GM21367 (cell line): ENCODE results near the gene ENO1.
"Not testable (repeated sequence)": the region's sequence is repeated elsewhere in the genome, so short reads cannot be mapped to it uniquely, and the experiment has no call there.

Source experiments
- ATAC-seq: cut with Tn5 transposase; IDR thresholded peaks from one replicate; pipeline ENCODE4 v1.9.1; 2021; ENCODE audit not compliant: unreplicated experiment

The ENO1 gene

DNA sequence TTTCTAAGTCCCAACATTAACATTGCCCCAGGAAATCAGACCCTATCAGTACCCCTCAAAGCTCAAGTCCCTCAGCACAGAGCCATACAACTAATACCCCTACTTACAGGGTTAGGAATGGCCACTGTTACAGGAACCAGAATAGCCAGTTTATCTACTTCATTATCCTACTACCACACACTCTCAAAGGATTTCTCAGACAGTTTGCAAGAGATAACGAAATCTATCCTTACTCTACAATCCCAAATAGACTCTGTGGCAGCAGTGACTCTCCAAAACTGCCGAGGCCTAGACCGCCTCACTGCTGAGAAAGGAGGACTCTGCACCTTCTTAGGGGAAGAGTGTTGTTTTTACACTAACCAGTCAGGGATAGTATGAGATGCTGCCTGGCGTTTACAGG lies 19.0 kb upstream of the ENO1 start:
- ATAC-seq = not testable (repeated sequence)

DNA sequence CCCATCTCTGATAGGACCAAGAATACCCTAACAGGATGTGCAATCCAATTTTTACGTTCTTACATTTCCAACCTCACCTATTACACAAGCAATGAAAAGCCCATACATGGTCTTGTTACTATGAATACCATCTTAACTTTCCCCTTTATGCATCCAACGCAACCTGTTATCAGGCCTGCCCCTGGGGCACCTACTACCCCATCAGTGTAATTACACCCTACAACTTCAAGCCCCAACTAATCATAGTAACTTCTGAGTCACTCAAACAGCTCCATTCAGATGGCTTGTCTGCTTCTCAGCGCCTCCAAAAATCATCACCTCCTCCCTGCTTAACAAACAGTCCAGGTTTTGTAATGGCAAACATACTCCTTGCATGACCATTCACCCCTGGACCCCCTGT lies 18.3 kb upstream of the ENO1 start:
- ATAC-seq = not testable (repeated sequence)

DNA sequence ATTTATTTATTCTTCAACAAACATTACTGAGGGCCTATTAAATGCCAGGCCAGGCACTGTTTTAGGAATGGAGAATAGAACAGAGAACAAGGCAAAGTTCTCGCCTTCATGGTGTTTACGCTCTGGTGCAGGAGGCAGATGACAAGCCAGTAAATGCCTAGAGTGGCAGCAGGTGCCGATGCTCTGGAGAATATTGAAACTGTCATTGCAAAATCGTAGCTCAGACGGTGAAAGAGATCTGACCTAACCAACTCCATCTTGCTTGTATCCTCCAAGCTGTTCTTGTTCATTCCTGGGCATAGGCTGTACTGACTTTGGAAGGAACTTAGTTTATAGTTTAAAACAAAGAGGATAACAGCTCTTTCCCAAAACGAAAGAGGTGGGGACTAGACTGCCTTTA lies 13.5 kb upstream of the ENO1 start:
- no peak for ATAC-seq

DNA sequence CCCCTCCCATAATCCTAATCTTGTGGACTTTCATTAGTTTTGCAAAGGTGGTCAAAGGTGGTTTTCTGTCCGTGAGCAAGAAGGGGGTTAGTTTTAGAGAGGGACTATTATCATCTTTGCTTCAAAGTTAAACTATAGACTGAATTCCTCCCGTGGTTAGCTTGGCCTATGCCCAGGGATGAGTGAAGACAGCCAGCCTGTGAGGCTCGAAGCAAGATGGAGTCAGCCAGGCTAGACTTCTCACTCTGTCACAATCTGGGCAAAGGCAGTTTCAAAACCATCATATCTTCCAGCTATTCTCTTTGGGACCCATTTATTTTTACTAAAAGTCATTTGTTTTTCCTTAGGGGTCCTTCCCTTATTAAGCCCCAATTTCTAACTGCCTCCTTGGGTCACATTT lies 12.9 kb upstream of the ENO1 start:
- no peak for ATAC-seq

DNA sequence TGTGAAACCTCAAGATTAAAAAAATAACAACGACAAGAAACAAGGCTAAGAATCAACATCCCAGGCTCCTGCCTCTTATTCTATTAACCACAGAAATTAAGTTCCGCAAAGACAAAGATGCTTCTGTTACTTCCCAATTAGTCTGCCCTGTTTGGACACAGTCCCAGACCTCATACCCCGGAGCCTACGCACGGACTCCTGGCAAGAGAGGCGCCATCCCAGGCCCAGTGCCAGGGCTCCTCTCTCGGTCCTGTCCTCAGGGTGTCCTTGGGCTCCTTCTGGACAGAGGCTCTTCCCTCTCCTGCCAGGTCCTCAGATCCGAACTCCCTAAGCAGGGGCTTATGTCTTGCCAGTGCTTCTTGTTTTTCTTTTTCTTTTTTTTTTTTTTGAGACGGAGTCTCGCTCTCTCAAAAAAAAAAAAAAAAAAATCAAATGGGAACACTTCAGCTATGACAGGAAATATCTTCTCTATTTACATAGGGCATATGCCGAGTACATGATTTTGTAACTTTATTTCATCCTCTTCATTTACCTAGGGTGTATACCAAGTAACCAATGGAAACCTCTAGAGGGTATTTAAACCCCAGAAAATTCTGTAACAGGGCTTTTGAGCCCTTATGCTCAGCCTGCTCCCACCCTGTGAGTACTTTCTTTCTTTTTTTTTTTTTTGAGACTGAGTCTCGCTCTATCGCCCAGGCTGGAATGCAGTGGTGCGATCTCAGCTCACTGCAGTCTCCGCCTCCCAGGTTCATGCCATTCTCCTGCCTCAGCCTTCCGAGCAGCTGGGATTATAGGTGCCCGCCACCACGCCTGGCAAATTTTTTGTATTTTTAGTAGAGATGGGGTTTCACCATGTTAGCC lies 11.7 kb upstream of the ENO1 start:
- ATAC-seq = no peak

DNA sequence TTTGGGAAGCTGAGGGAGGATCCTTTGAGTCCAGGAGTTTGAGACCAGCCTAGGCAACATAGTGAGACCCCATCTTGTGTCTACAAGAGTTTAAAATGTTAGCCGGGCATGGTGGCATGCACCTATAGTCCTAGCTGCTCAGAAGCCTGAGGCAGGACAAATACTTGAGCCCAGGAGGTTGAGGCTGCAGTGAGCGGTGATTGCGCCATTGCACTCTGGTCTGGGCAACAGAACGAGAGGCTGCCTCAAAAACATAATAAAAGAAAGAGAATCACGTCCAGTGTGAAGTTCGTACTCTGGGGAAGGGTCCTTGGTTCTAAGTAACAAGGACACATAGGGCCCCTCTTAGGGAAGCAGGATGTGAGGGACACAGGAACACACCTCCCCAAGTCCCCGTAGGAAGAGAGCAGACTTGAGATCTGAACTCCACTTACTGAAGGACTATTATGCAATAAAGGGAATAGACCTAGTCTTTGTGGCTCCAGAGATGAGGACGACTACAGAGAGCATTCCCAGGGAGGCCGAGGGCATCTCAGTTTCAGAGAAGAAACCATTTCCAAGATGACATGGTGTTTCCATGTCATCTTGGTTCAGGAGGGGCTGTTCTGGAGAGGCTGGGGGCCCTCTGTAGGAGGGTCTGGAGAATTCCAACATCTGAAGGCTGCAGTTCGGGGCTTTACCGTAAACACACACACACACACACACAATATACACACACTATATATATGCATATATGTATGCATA lies 10.8 kb upstream of the ENO1 start:
- no peak for ATAC-seq

DNA sequence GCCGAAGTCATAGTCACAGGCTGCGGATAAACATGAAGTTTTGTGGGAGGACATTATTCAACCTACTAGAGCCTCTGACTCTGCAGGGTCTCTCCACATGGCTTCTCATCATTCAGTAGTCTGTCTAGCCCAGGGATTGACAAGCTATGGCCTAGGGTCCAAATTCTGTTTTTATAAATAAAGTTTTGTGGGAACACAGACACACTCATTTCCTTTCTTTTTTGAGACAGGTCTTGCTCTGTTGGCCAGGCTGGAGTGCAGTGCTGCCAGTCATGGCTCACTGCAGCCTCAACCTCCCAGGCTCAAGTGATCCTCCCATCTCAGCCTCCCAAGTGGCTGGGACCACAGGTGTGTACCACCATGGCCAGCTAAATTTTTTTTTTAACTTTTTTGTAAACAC lies 8.1 kb upstream of the ENO1 start:
- no peak for ATAC-seq

DNA sequence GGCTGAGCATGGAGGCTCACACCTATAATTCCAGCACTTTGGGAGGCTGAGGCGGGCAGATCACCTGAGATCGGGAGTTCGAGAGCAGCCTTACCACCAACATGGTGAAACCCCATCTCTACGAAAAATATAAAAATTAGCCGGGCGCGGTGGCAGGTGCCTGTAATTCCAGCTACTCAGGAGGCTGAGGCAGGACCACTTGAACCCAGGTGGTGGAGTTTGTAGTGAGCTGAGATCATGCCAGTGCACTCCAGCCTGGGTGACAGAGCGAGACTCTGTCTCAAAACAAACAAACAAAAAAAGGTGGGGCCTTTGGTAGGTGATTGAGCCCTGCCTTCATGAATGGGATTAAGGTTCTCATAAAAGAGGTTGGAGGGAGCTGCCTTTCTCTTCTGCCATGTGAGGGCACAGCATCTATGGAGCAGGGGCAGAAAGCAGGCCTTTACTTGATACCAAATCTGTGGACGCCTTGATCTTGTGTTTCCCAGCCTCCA lies 7.6 kb upstream of the ENO1 start:
- ATAC-seq = not testable (repeated sequence)

DNA sequence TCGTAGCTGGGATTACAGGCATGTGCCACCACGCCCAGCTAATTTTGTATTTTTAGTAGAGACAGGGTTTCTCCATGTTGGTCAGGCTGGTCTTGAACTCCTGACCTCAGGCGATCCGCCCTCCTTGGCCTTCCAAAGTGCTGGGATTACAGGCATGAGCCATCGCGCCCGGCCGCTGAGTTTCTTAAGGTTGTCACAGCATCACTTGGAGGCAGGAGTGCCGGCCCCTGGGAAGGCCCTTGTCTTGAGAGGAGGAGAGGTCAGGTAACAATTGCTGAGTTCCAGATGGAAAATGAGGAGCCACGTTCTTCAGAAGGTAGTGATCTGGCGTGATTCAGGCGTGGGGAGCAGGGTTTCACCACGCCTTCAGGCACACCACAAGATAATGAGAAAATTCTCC lies 5.6 kb upstream of the ENO1 start:
- ATAC-seq = not testable (repeated sequence)

DNA sequence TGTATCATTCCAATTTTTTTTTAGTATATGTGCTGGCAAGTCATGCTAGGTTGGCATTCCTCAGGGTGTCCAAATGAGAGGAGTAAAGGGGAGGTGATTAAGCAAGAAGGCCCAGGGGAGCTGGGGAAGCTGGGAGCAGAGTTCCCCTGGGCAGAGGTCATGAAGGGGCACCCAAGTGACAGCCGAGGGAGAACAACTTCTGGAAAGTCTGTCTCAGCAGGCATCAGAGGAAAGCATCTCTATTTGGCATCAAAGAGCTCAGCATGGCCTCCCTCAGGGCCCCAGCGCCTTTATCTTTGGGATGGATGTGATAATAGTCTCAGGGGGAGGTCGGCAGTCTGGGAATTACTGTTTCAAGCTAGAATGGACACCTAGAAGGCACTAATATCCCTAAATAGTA lies 5.0 kb upstream of the ENO1 start:
- ATAC-seq = no peak

DNA sequence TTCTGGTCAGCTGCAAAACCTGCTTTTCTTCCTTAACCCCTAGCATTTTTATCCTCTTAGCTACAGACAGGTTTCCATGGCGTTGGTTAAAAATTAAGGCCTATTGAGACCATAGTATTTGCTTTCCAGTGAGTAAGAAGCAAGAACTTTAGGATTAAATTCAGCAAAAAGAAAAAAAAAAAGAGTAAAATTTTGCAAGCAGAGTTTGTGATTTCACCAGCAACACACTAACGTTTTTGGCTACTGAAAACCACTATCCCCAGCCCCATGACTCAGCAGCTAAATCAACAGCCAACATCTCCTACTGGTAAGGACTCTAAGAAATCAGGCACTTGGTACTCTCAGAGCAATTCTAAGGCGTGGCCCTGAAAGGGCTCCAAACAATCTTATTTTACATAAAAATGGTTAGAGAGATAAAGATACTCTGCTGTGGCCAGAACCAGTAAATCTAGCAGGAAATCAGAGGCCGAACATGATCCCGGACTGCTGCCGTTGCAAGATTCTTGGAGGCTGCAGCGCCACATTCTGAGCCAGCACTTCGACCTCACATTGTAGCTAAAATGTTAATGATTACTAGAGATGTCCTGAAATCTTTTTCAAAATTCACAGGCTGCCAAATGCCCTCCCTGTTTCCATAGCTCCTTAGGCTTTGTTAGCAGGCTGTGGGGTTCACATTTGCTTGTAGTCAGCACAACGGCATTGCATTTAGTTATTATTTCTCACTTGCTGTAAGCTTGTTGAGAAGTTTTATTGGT lies 1.6 kb upstream of the ENO1 start:
- no peak for ATAC-seq

DNA sequence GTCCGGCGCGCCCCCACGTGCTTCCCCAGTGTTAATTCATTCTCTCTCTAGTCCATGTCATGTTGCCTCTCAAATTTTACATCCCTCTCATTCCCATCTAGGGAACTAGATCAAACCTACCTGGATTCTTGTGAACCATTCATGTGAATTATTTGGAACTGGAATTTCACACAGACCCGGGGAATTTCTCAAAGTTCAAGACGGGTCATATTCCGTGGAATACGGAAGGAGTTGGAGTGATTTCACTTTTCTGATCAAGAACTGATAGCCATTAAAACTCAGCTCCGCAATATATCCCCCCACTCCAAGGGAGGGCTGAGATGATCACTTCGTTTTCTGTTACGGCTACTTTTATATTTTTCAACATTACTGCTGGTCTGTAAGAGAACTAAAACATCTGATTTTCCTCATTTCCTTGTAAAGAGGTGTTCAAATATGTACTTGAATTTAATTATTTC lies 1.0 kb upstream of the ENO1 start:
- no peak for ATAC-seq

DNA sequence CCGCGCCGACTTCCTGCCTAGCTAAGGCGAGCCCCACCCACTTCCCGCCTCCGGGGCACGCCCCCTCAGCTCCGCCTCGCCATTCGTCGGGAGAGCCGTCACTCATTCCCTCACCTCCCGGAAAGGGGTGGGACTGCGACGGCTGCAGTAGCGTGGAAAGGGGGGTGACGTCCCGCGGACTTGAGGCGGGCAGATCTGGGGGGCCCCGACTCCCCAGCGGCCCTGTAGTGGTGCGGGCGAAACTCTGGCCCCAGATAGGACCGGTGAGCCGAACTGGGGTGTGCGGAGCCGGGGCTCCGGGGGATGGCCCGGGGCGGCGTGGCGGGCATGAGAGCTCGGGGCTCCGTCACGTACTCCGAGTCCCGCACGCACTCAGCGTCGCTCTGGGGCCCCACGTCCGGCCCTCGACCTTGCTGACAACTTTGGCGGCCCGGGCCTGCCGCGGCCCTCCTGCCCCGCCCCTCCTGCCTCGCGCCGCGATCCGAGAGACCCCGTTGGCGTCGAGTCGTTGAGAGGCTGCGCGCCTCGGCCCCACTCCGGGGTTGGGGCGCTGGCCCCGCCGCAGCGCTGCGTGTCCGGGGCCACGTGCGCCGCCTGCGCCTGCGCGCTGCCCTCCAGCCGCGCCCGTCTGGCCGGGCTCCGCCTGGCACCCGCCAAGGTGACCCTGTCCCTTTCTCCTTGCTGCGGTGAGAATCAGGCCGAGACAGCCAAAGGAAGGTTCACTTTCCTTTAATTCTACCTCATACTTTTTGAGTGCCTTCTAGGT lies 395 bp upstream of the ENO1 start:
- peak; percentile 74 for ATAC-seq

DNA sequence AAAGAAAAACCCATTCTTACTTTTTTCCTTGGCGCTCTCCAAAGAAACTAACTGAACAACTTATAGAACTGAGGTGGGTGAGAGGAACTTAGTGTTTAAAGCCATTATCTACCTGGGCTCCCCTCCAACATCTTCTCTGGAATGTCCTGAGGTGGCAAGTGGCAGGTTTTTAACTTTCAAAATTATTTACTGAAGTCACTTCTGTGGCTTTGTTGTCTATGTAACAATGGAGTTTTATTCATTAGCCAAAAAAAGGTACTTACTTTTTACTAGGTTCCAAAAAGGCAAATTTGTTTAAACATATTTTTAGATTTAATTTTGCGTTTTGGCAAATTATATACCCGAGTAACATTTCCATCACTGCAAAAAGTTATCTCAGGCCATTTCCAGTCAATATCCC lies 2.4 kb downstream of the ENO1 start:
- no peak for ATAC-seq

DNA sequence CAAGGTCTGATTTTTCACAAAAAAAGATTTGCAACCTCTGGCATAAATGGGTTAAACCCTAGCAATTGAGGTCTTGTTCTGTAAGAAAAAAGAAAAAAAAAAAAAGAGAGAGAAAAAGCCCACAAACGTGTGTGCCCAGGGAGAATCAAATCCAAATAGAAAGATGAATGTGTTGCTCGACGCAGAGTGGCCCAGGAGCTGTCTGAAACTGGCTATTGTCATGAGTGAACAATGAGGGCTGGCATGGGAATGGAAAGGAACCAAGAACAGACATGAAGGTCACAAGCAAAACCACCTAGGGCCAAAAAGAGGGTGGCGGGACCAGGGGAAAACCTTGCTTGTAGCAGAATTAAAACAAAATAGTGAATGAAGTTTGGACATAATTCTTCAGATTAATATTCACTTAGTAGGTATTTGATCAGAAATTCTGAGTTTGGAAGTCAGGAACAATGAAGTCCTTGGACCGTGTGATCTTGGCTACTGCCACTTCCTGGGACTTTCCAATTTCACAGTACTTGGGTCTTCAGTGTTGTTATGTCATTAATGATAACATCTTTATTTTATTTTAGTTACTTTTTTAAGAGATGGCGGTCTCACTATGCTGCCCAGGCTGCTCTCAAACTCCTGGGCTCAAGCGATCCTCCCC lies 3.1 kb downstream of the ENO1 start:
- no peak for ATAC-seq

DNA sequence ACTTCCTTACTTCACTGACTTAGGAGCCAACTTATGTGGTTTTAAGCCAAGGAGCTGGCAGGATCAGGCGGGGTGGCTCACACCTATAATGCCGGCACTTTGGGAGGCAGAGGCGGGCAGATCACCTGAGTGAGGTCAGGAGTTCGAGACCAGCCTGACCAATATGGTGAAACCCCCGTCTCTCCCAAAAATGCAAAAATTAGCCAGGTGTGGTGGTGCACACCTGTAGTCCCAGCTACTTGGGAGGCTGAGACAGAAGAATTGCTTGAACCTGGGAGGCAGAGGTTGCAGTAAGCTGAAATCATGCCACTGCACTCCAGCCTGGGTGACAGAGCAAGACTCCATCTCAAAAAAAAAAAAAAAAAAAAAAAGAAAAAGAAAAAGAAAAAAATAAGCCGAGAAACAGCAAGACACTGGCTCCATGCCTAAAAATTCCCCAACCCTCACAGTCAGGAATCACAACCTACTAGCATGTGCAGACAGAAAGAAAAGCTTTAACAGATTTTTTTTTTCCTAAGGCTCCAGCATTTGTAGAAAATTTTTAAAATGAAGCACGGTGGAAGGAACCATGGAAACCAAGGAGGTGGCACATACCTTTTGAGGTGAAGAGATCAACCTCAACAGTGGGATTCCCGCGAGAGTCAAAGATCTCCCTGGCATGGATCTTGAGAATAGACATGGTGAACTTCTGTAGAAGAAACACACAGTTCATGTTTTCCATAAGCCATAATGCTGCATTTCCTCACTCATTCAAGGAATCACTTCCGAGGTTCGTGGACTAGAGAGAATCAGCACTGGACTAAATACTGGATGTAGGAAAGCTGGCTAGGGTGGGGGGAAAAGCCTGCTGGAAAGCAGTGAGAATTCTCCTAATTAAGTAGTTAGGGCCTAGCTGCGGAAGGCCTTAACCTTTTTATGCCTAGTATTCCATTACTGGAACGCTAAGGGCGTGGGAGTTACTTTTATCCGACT lies 4.0 kb downstream of the ENO1 start:
- no peak for ATAC-seq

DNA sequence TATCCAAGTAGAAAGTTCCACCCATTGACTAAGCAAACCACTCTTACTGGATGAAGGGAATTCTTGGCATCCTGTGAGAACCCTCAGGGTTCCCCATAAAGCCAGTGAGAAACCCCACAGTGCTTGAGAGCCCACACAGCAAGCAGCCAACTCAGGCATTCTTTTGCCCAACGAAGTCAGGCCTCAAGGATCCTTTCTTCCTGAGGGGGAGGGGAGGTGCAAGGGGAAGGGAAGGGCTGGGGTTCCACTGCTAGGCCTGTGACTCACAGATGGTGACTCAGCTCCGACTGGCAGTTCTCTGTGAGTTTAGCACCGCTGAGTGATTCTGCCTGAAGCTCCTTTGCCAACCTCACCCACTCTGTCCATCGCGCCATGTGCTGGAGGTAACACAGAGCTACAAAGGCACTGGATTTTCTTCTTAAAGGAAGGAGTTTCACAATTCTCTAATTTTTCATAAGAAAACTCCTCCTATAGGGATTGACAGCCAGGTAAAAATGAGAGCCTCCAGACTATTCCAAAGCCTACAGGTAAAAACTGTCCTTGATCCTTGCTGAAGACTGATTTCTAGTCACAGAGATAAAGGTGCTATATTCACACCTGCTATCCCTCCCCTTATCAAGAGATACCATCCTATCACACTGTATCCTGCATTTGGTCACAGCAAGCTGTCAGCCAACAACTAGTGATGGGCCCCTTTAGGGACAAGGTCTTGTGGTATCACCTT lies 4.8 kb downstream of the ENO1 start:
- ATAC-seq = no peak

DNA sequence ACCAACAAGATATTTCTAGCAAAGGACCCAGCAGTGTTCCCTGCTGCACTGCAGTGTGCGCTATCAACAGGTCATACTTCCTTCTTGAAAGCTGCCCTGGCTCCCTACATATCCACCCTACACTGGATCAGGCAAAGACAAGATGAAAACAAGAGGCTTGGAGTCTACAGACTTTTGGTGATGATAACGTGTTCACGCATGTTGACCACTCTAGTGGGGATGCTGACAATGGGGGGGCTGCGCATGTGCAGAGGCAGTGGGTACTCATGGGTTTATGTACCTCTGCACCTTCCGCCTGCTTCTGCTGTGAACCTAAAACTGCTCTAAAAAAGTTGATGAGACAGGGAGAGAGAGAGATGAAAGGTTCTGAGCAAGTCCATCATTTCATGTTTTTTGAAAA lies 5.5 kb downstream of the ENO1 start:
- ATAC-seq = no peak
